KMS-11 (cell line): ENCODE results near the gene ENOX1.

Source experiments
- H2AFZ ChIP-seq: fragments of 200-600 bp; sonication (generic); 2 replicates; pipeline ENCODE4 v1.6.1; 2016; ENCODE audit warnings: antibody characterized with exemption, mixed run types, low read depth
- H3K27ac ChIP-seq: fragments of 200-600 bp; sonication (generic); 2 replicates; pipeline ENCODE4 v1.6.1; 2016; ENCODE audit warnings: mild to moderate bottlenecking, mixed run types
- H3K27me3 ChIP-seq: fragments of 200-600 bp; sonication (generic); 2 replicates; pipeline ENCODE4 v1.6.1; 2017; ENCODE audit warnings: mild to moderate bottlenecking, low read depth, mixed run types, moderate library complexity; ENCODE audit not compliant: insufficient read depth
- H3K36me3 ChIP-seq: fragments of 200-600 bp; sonication (generic); 2 replicates; pipeline ENCODE4 v1.6.1; 2017; ENCODE audit warnings: mild to moderate bottlenecking, mixed run types; ENCODE audit not compliant: insufficient read depth
- H3K4me1 ChIP-seq: fragments of 200-600 bp; sonication (generic); 2 replicates; pipeline ENCODE4 v1.6.1; 2016; ENCODE audit warnings: mild to moderate bottlenecking, low read depth, mixed run types; ENCODE audit not compliant: poor library complexity, severe bottlenecking
- H3K4me2 ChIP-seq: fragments of 200-600 bp; sonication (generic); 2 replicates; pipeline ENCODE4 v1.7.0; 2016; ENCODE audit warnings: mild to moderate bottlenecking, mixed run types
- H3K4me3 ChIP-seq: fragments of 200-600 bp; sonication (generic); IDR thresholded peaks from 2 replicates; pipeline ENCODE4 v1.6.1; 2017; ENCODE audit warnings: low read depth, low read length, mixed read lengths; ENCODE audit not compliant: insufficient read depth
- H3K79me2 ChIP-seq: fragments of 200-600 bp; sonication (generic); 2 replicates; pipeline ENCODE4 v1.6.1; 2016; ENCODE audit warnings: low read depth, mixed run types; ENCODE audit not compliant: insufficient read depth
- H3K9ac ChIP-seq: fragments of 200-600 bp; sonication (generic); 2 replicates; pipeline ENCODE4 v1.6.1; 2016; ENCODE audit warnings: mild to moderate bottlenecking, mixed run types
- H4K20me1 ChIP-seq: fragments of 200-600 bp; sonication (generic); 2 replicates; pipeline ENCODE4 v1.6.1; 2016; ENCODE audit warnings: mild to moderate bottlenecking, mixed run types; ENCODE audit not compliant: insufficient read depth
- CTCF ChIP-seq: fragments of 200-600 bp; sonication (generic); conservative IDR thresholded peaks from 2 replicates; pipeline ENCODE4 v1.6.1; 2017; ENCODE audit warnings: low read depth, mild to moderate bottlenecking, antibody characterized with exemption, low read length, moderate library complexity, mixed read lengths

Gene ENOX1

DNA sequence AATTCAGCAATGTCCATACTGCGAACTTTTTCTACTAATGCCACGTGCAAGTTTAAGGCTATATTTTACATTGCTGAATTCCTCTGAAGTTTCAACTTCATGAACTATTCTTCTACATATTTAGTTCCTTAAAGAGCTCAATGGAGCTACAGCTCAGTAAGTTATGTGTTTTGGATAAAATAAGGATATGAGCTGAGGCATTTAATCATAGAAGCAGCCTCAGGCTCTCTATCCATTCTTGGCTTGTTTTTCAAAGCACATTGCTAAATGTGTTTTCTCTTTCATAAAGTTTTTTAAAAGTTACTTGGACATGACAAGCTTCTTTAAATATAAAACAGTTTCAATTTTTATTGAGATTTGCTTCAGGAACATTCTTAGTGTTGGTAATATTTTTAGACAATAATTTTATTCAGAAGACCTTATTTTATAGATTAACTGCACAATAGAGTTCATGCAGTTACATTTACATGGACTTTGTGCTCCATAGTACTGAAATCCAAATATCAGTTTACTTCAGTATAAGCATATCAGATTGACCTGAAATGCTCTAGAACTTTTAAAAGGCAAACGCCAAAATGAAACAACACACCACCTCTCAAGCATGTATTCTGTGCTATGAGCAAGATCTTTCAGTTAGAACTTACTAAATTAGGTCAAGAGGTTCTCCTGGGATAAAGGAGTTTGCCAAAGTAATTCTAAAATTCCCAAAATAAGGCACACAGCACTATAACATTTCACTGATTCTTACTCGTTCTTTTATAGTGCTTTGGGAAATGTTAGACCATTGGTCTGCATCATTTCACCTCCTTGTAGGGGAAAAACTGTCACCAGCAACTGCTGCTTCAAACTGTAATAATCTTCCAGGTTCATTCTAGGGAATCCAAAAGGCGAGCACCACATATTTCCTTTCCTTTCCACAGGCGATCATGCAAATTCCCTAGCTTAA is 275.5 kb downstream of the ENOX1 start:
- Histone ChIP-seq H3K36me3 (no peaks in the 10 kb centered on the region), H3K27ac (no peak overlapping the region), H3K9ac (no peak overlapping the region), H4K20me1 (no peaks in the 10 kb centered on the region), H2AFZ (no peak overlapping the region), H3K79me2 (no peaks in the 10 kb centered on the region), H3K4me3 (no peak overlapping the region), H3K4me2 (no peak overlapping the region), H3K27me3 (no peaks in the 10 kb centered on the region), H3K4me1 (no peaks in the 10 kb centered on the region)
- no peak for TF ChIP-seq CTCF

DNA sequence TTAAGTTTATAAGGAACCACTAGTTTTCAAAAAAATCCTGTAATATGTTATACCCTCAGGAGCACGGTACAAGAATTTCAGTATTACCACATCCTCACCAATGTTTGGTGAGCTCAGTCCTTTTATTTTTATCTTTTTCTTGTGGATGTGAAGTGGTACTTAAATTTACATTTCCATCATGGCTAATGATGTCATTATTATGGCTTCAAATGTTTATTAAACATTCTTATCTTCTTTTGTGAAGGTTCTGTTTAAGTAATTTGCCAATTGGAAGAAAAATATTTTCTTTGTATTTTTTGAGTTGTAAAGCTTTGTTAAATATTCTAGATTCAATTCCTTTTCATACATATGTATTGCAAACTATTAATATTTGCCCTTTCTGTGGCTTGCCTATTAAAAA is 291.0 kb downstream of the ENOX1 start:
- Histone ChIP-seq H3K36me3 (no peaks in the 10 kb centered on the region), H3K27me3 (no peaks in the 10 kb centered on the region), H2AFZ (no peak overlapping the region), H3K4me2 (no peak overlapping the region), H4K20me1 (no peaks in the 10 kb centered on the region), H3K79me2 (no peaks in the 10 kb centered on the region), H3K4me1 (no peaks in the 10 kb centered on the region), H3K27ac (no peak overlapping the region), H3K9ac (no peak overlapping the region), H3K4me3 (no peak overlapping the region)
- no peak for TF ChIP-seq CTCF

- Histone ChIP-seq H3K27ac (no peak overlapping the region), H4K20me1 (no peaks in the 10 kb centered on the region), H3K4me1 (no peaks in the 10 kb centered on the region), H3K9ac (no peak overlapping the region), H3K4me3 (no peak overlapping the region), H2AFZ (no peak overlapping the region), H3K27me3 (no peaks in the 10 kb centered on the region), H3K36me3 (no peaks in the 10 kb centered on the region), H3K4me2 (no peak overlapping the region), H3K79me2 (no peaks in the 10 kb centered on the region)
- no peak for TF ChIP-seq CTCF
These were observed 292.6 kb downstream of the ENOX1 start for GRCh38 chr13:43494206-43494605.

GRCh38 chr13:43493496-43494000 is 293.2 kb downstream of the ENOX1 start:
- no peak overlapping the region for H3K4me3 ChIP-seq

More at GRCh38 chr13:43493496-43494000, 293.2 kb downstream of the ENOX1 start:
- H3K4me2 ChIP-seq = no peak overlapping the region
- H3K4me1 ChIP-seq = no peaks in the 10 kb centered on the region
- H3K79me2 ChIP-seq = no peaks in the 10 kb centered on the region
- H3K9ac ChIP-seq = no peak overlapping the region
- H3K36me3 ChIP-seq = no peaks in the 10 kb centered on the region
- H3K27ac ChIP-seq = no peak overlapping the region
- H3K27me3 ChIP-seq = no peaks in the 10 kb centered on the region
- no peaks in the 10 kb centered on the region for H4K20me1 ChIP-seq
- no peak for TF ChIP-seq CTCF
- H2AFZ ChIP-seq = no peak overlapping the region
